HG03565 (cell line): ENCODE results near the gene MEGF9.

Source experiments
- ATAC-seq: cut with Tn5 transposase; IDR thresholded peaks from one replicate; pipeline ENCODE4 v1.9.1; 2021; ENCODE audit warnings: mild to moderate bottlenecking, moderate library complexity; ENCODE audit not compliant: unreplicated experiment

Gene MEGF9

GRCh38 chr9:120707170-120707569 is 7.1 kb downstream of the MEGF9 start:
- no peak for ATAC-seq

- no peak for ATAC-seq
Measured at GRCh38 chr9:120705174-120705573, 9.1 kb downstream of the MEGF9 start.

GRCh38 chr9:120702075-120702474 is 12.2 kb downstream of the MEGF9 start:
- ATAC-seq, result no peak

- ATAC-seq, result no peak
Measured at GRCh38 chr9:120701248-120701647, 13.0 kb downstream of the MEGF9 start.

- no peak for ATAC-seq
Measured at GRCh38 chr9:120698766-120699165, 15.5 kb downstream of the MEGF9 start.

- no peak for ATAC-seq
Measured at GRCh38 chr9:120697448-120697847, 16.8 kb downstream of the MEGF9 start.

- no peak for ATAC-seq
Measured at GRCh38 chr9:120696551-120697230, 17.6 kb downstream of the MEGF9 start.

GRCh38 chr9:120694559-120694958 is 19.7 kb downstream of the MEGF9 start:
- ATAC-seq, result no peak

GRCh38 chr9:120693700-120694008 is 20.6 kb downstream of the MEGF9 start:
- ATAC-seq, result no peak

- peak; percentile 51 for ATAC-seq
Measured at GRCh38 chr9:120692901-120693699, 21.2 kb downstream of the MEGF9 start.

- ATAC-seq, result no peak
Measured at GRCh38 chr9:120690372-120690771, 23.9 kb downstream of the MEGF9 start.

GRCh38 chr9:120689860-120690259 is 24.4 kb downstream of the MEGF9 start:
- no peak for ATAC-seq

GRCh38 chr9:120688758-120689157 is 25.5 kb downstream of the MEGF9 start:
- ATAC-seq, result no peak

- ATAC-seq, result no peak
Measured at GRCh38 chr9:120683150-120683549, 31.1 kb downstream of the MEGF9 start.

- no peak for ATAC-seq
Measured at GRCh38 chr9:120681121-120681520, 33.1 kb downstream of the MEGF9 start.

GRCh38 chr9:120680579-120680978 is 33.7 kb downstream of the MEGF9 start:
- ATAC-seq, result no peak

- no peak for ATAC-seq
Measured at GRCh38 chr9:120680161-120680560, 34.1 kb downstream of the MEGF9 start.

- ATAC-seq, result no peak
Measured at GRCh38 chr9:120677965-120678364, 36.3 kb downstream of the MEGF9 start.

GRCh38 chr9:120676767-120677402 is 37.4 kb downstream of the MEGF9 start:
- ATAC-seq, result no peak

- no peak for ATAC-seq
Measured at GRCh38 chr9:120668399-120668798, 45.9 kb downstream of the MEGF9 start.

GRCh38 chr9:120663950-120664349 is 50.3 kb downstream of the MEGF9 start:
- no peak for ATAC-seq

GRCh38 chr9:120663380-120663779 is 50.9 kb downstream of the MEGF9 start:
- no peak for ATAC-seq
